Measurements from ENCODE around the gene SSR2.

Gene SSR2

GRCh38 chr1:155984341-155984740 is 36.4 kb downstream of the SSR2 start:
- in situ Hi-C loops (cut with HindIII; ENCODE audit: low sequenced_read_pairs), result no loop called here
- no peak for DNase-seq (ENCODE audit: low read depth)
- no peak for TF ChIP-seq CTCF (IDR thresholded peaks at IDR 0.05; ENCODE audit: low read depth, low read length, missing control alignments)
- H3K4me3 ChIP-seq (ENCODE audit: low read depth, low read length), result no peak overlapping the region

- TF ChIP-seq CTCF (IDR thresholded peaks at IDR 0.05; ENCODE audit: low read depth, low read length, missing control alignments), result no peak
- H3K4me3 ChIP-seq (ENCODE audit: low read depth, low read length), result peak overlapping the region; percentile 15
- DNase-seq (ENCODE audit: low read depth), result peak; percentile 85
- in situ Hi-C loops (cut with HindIII; ENCODE audit: low sequenced_read_pairs), result no loop called here
Measured at GRCh38 chr1:155983191-155984024, 37.3 kb downstream of the SSR2 start.

- DNase-seq (ENCODE audit: low read depth), result no peak
- in situ Hi-C loops (cut with HindIII; ENCODE audit: low sequenced_read_pairs), result no loop called here
- TF ChIP-seq CTCF (IDR thresholded peaks at IDR 0.05; ENCODE audit: low read depth, low read length, missing control alignments), result no peak
- H3K4me3 ChIP-seq (ENCODE audit: low read depth, low read length), result peak overlapping the region; percentile 15
Measured at GRCh38 chr1:155982106-155982505, 38.6 kb downstream of the SSR2 start.

GRCh38 chr1:155981266-155982088 is 39.3 kb downstream of the SSR2 start:
- TF ChIP-seq CTCF (IDR thresholded peaks at IDR 0.05; ENCODE audit: low read depth, low read length, missing control alignments), result no peak
- peak overlapping the region; percentile 15 for H3K4me3 ChIP-seq (ENCODE audit: low read depth, low read length)
- DNase-seq (ENCODE audit: low read depth), result no peak
- in situ Hi-C loops (cut with HindIII; ENCODE audit: low sequenced_read_pairs), result no loop called here

- H3K4me3 ChIP-seq (ENCODE audit: low read depth, low read length), result peak overlapping the region; percentile 89
- no peak for DNase-seq (ENCODE audit: low read depth)
- in situ Hi-C loops (cut with HindIII; ENCODE audit: low sequenced_read_pairs), result no loop called here
- no peak for TF ChIP-seq CTCF (IDR thresholded peaks at IDR 0.05; ENCODE audit: low read depth, low read length, missing control alignments)
Measured at GRCh38 chr1:155979597-155980343, 41.0 kb downstream of the SSR2 start.

- H3K4me3 ChIP-seq (ENCODE audit: low read depth, low read length), result peak overlapping the region; percentile 89
- no peak for DNase-seq (ENCODE audit: low read depth)
- TF ChIP-seq CTCF (IDR thresholded peaks at IDR 0.05; ENCODE audit: low read depth, low read length, missing control alignments), result no peak
- in situ Hi-C loops (cut with HindIII; ENCODE audit: low sequenced_read_pairs), result no loop called here
Measured at GRCh38 chr1:155978973-155979429, 41.8 kb downstream of the SSR2 start.
